OCI-LY7 (cell line): ENCODE results near the gene PALLD. TPM values are rescaled to one million over a fixed set of nuclear protein-coding genes. Genes with fewer than 3 reads are reported as not detected.

ENCODE experiments used
- BruUV-seq: library from RNA; stranded (reverse); fragments of 400-500 nt; replicated peaks from 2 replicates; lab custom pipeline; 2021; lab: Mats Ljungman, UMichigan
- CTCF ChIA-PET: fragments of 300-600 bp; sonication (Branson Sonifier 250); formaldehyde crosslinking; loops from one replicate; lab custom pipeline; 2022; ENCODE audit warnings: antibody characterized with exemption; ENCODE audit not compliant: unreplicated experiment; lab: Charles Lee
- POLR2A ChIA-PET: fragments of 300-600 bp; sonication (Branson Sonifier 250); formaldehyde crosslinking; loops from one replicate; lab custom pipeline; 2022; ENCODE audit warnings: antibody characterized with exemption; lab: Charles Lee
- DNase-seq: peaks from one replicate; pipeline ENCODE4 v3.0.0-alpha.2; 2015; ENCODE audit warnings: low spot score
- H2AFZ ChIP-seq: fragments of 200-600 bp; sonication (generic), shearing (Covaris generic); 2 replicates; pipeline ENCODE4 v1.6.1; 2014; ENCODE audit warnings: mild to moderate bottlenecking, antibody characterized with exemption, low read length, moderate library complexity
- H3K27ac ChIP-seq: fragments of 200-600 bp; sonication (generic); 2 replicates; pipeline ENCODE4 v1.5.1; 2014; ENCODE audit warnings: mixed run types, low read depth, mild to moderate bottlenecking, moderate library complexity, low read length, inconsistent platforms; ENCODE audit not compliant: poor library complexity, severe bottlenecking
- H3K36me3 ChIP-seq: fragments of 200-600 bp; sonication (generic); 2 replicates; pipeline ENCODE4 v1.6.1; 2014; ENCODE audit warnings: mild to moderate bottlenecking, antibody characterized with exemption, low read length, moderate library complexity, mixed read lengths; ENCODE audit not compliant: insufficient read depth
- H3K4me1 ChIP-seq: fragments of 200-600 bp; sonication (generic); 2 replicates; pipeline ENCODE4 v1.5.1; 2014; ENCODE audit warnings: mild to moderate bottlenecking, low read length; ENCODE audit not compliant: insufficient read depth, poor library complexity, severe bottlenecking
- H3K4me2 ChIP-seq: fragments of 200-600 bp; sonication (generic); 2 replicates; pipeline ENCODE4 v1.6.1; 2014; ENCODE audit warnings: mild to moderate bottlenecking, low read length
- H3K4me3 ChIP-seq: fragments of 200-600 bp; sonication (generic); 2 replicates; pipeline ENCODE4 v1.5.1; 2014; ENCODE audit warnings: mild to moderate bottlenecking, low read depth, low read length; ENCODE audit not compliant: poor library complexity, severe bottlenecking
- H3K79me2 ChIP-seq: fragments of 200-600 bp; sonication (generic); 2 replicates; pipeline ENCODE4 v1.6.1; 2016; ENCODE audit warnings: low read depth, mild to moderate bottlenecking, low read length, moderate library complexity, mixed read lengths; ENCODE audit not compliant: insufficient read depth
- H3K9me2 ChIP-seq: fragments of 200-600 bp; sonication (generic); 2 replicates; pipeline ENCODE4 v1.6.1; 2016; ENCODE audit warnings: mild to moderate bottlenecking, low read length, mixed read lengths; ENCODE audit not compliant: insufficient read depth
- H3K9me3 ChIP-seq: fragments of 200-600 bp; sonication (generic); 2 replicates; pipeline ENCODE4 v1.6.1; 2014; ENCODE audit warnings: mild to moderate bottlenecking, mixed run types, low read length, mixed read lengths
- H4K20me1 ChIP-seq: fragments of 200-600 bp; sonication (generic); 2 replicates; pipeline ENCODE4 v1.6.1; 2014; ENCODE audit warnings: mild to moderate bottlenecking, antibody characterized with exemption, low read length, moderate library complexity, mixed read lengths; ENCODE audit not compliant: insufficient read depth
- CTCF ChIP-seq: fragments of 200-600 bp; sonication (generic); conservative IDR thresholded peaks from 2 replicates; pipeline ENCODE4 v1.5.1; 2014; ENCODE audit warnings: mild to moderate bottlenecking, antibody characterized with exemption, low read length, moderate library complexity, mixed read lengths
- EZH2phosphoT487 ChIP-seq: fragments of 200-600 bp; sonication (generic); IDR thresholded peaks from 2 replicates; pipeline ENCODE4 v1.6.1; 2018; ENCODE audit warnings: low read depth, borderline replicate concordance, mild to moderate bottlenecking, mixed run types, antibody characterized with exemption, low read length, moderate library complexity, mixed read lengths
- intact Hi-C: fragments of 100-400 bp; cut with micrococcal nuclease; formaldehyde crosslinking; loops from one replicate; pipeline ENCODE4 v1.10.0; 2022; ENCODE audit not compliant: unreplicated experiment
- total RNA-seq, 2 experiments: library from RNA; depleted of rRNA in 1 of 2; stranded (reverse); fragments of >200 nt in 1 of 2; shearing (Covaris generic) in 1 of 2; gene quantifications; 2 replicates each; pipeline ENCODE4 v1.2.3, GENCODE V29; 2014 to 2022

Gene PALLD
- total RNA-seq, 2 experiments from 2014 or later: 0.73 to 2.8 TPM

GRCh38 chr4:168743131-168743530 lies 246.3 kb downstream of the PALLD start:
- Histone ChIP-seq H3K4me2 (no peak overlapping the region), H2AFZ (no peak overlapping the region), H3K9me3 (no peaks in the 10 kb centered on the region), H3K9me2 (no peaks in the 10 kb centered on the region), H3K4me1 (no peaks in the 10 kb centered on the region), H3K27ac (no peak overlapping the region), H3K36me3 (no peaks in the 10 kb centered on the region), H3K79me2 (no peaks in the 10 kb centered on the region), H3K4me3 (no peak overlapping the region), H4K20me1 (no peaks in the 10 kb centered on the region)
- intact Hi-C loops: no loop called here
- no peak for TF ChIP-seq CTCF
- no peak for TF ChIP-seq EZH2phosphoT487
- no TSS peak for BruUV-seq
- DNase-seq: no peak
- POLR2A ChIA-PET: interaction anchor here (1.5 kb wide), 1 partner anchor 9 kb away, joined by 3 read pairs; no protein-coding TSS in a partner anchor
- CTCF ChIA-PET: no interaction called here

GRCh38 chr4:168743601-168744000 lies 246.7 kb downstream of the PALLD start:
- no peak for DNase-seq
- BruUV-seq: no TSS peak
- ChIA-PET CTCF (no interaction called here), POLR2A (interaction anchor here (1.5 kb wide), 1 partner anchor 9 kb away, joined by 3 read pairs; no protein-coding TSS in a partner anchor)
- H2AFZ ChIP-seq: no peak overlapping the region
- H3K36me3 ChIP-seq: no peaks in the 10 kb centered on the region
- no peaks in the 10 kb centered on the region for H4K20me1 ChIP-seq
- TF ChIP-seq CTCF (no peak), EZH2phosphoT487 (no peak)
- H3K4me3 ChIP-seq: no peak overlapping the region
- no peaks in the 10 kb centered on the region for H3K9me2 ChIP-seq
- H3K9me3 ChIP-seq: no peaks in the 10 kb centered on the region
- intact Hi-C loops: no loop called here
- no peak overlapping the region for H3K4me2 ChIP-seq
- no peaks in the 10 kb centered on the region for H3K79me2 ChIP-seq
- no peak overlapping the region for H3K27ac ChIP-seq
- no peaks in the 10 kb centered on the region for H3K4me1 ChIP-seq

- ChIA-PET CTCF (no interaction called here), POLR2A (interaction anchor here (1.7 kb wide), 1 partner anchor 10 kb away, joined by 7 read pairs; no protein-coding TSS in a partner anchor)
- DNase-seq: no peak
- TF ChIP-seq CTCF: no peak
- TF ChIP-seq EZH2phosphoT487: no peak
- intact Hi-C loops: no loop called here
- H3K4me3 ChIP-seq: no peak overlapping the region
- BruUV-seq: no TSS peak
- no peaks in the 10 kb centered on the region for H3K36me3 ChIP-seq
- H4K20me1 ChIP-seq: no peaks in the 10 kb centered on the region
- no peaks in the 10 kb centered on the region for H3K4me1 ChIP-seq
- no peak overlapping the region for H2AFZ ChIP-seq
- H3K4me2 ChIP-seq: no peak overlapping the region
- no peak overlapping the region for H3K27ac ChIP-seq
- no peaks in the 10 kb centered on the region for H3K79me2 ChIP-seq
- no peaks in the 10 kb centered on the region for H3K9me2 ChIP-seq
- no peaks in the 10 kb centered on the region for H3K9me3 ChIP-seq
Observed at GRCh38 chr4:168744021-168744420, 247.2 kb downstream of the PALLD start.
